ENCODE results near the gene ZSCAN1.

ZSCAN1 gene

GRCh38 chr19:58053480-58054156, 19.8 kb downstream of the ZSCAN1 start:
- in situ Hi-C loops (cut with HindIII; ENCODE audit: low pct_ligation_motif_present, low sequenced_read_pairs): no loop called here
- no peak for TF ChIP-seq CTCF (IDR thresholded peaks at IDR 0.05; ENCODE audit: low read depth, low read length, missing control alignments)
- H3K27me3 ChIP-seq (replicated peaks): no peaks in the 10 kb centered on the region

GRCh38 chr19:58054901-58055874, 21.4 kb downstream of the ZSCAN1 start:
- H3K4me3 ChIP-seq (ENCODE audit: low read depth, low read length): peak overlapping the region; percentile 41
- H3K36me3 ChIP-seq (replicated peaks): no peaks in the 10 kb centered on the region
- in situ Hi-C loops (cut with HindIII; ENCODE audit: low pct_ligation_motif_present, low sequenced_read_pairs): no loop called here
- H3K27me3 ChIP-seq (replicated peaks): no peaks in the 10 kb centered on the region
- no peak overlapping the region for H3K27ac ChIP-seq
- DNase-seq: peak; percentile 12
- TF ChIP-seq CTCF (IDR thresholded peaks at IDR 0.05; ENCODE audit: low read depth, low read length, missing control alignments): peak; percentile 36

More at GRCh38 chr19:58053480-58054156, 19.8 kb downstream of the ZSCAN1 start:
- Histone ChIP-seq H3K4me3 (ENCODE audit: low read depth, low read length) (no peak overlapping the region), H3K36me3 (replicated peaks) (no peaks in the 10 kb centered on the region), H3K27ac (no peak overlapping the region)
- DNase-seq: no peak

- Histone ChIP-seq H3K27ac (no peak overlapping the region), H3K27me3 (replicated peaks) (no peaks in the 10 kb centered on the region), H3K36me3 (replicated peaks) (no peaks in the 10 kb centered on the region), H3K4me3 (ENCODE audit: low read depth, low read length) (no peak overlapping the region)
- no peak for TF ChIP-seq CTCF (IDR thresholded peaks at IDR 0.05; ENCODE audit: low read depth, low read length, missing control alignments)
- no peak for DNase-seq
- in situ Hi-C loops (cut with HindIII; ENCODE audit: low pct_ligation_motif_present, low sequenced_read_pairs): no loop called here
Measured at GRCh38 chr19:58056261-58056660, 22.4 kb downstream of the ZSCAN1 start.

- DNase-seq: no peak
- no peaks in the 10 kb centered on the region for H3K27me3 ChIP-seq (replicated peaks)
- TF ChIP-seq CTCF (IDR thresholded peaks at IDR 0.05; ENCODE audit: low read depth, low read length, missing control alignments): no peak
- H3K4me3 ChIP-seq (ENCODE audit: low read depth, low read length): no peak overlapping the region
- in situ Hi-C loops (cut with HindIII; ENCODE audit: low pct_ligation_motif_present, low sequenced_read_pairs): no loop called here
- H3K36me3 ChIP-seq (replicated peaks): no peaks in the 10 kb centered on the region
- no peak overlapping the region for H3K27ac ChIP-seq
Measured at GRCh38 chr19:58056861-58057260, 23.0 kb downstream of the ZSCAN1 start.

GRCh38 chr19:58058467-58058866, 24.6 kb downstream of the ZSCAN1 start:
- in situ Hi-C loops (cut with HindIII; ENCODE audit: low pct_ligation_motif_present, low sequenced_read_pairs): no loop called here
- no peak for TF ChIP-seq CTCF (IDR thresholded peaks at IDR 0.05; ENCODE audit: low read depth, low read length, missing control alignments)
- H3K36me3 ChIP-seq (replicated peaks): no peaks in the 10 kb centered on the region
- H3K27me3 ChIP-seq (replicated peaks): no peaks in the 10 kb centered on the region
- H3K4me3 ChIP-seq (ENCODE audit: low read depth, low read length): peak overlapping the region; percentile 52
- DNase-seq: no peak
- H3K27ac ChIP-seq: no peak overlapping the region
